C4-2B (cell line): Measurements from ENCODE around the gene PAM16.

ENCODE experiments used
- ZFX ChIP-seq: fragments of 450-650 bp; IDR thresholded peaks from 2 replicates; pipeline ENCODE4 v1.6.1; 2017
- TF ChIP-seq, protein P1 (sequence below): fragments of 450-650 bp; conservative IDR thresholded peaks from 2 replicates; pipeline ENCODE4 v1.5.1; 2017; ENCODE audit warnings: mild to moderate bottlenecking

DNA sequence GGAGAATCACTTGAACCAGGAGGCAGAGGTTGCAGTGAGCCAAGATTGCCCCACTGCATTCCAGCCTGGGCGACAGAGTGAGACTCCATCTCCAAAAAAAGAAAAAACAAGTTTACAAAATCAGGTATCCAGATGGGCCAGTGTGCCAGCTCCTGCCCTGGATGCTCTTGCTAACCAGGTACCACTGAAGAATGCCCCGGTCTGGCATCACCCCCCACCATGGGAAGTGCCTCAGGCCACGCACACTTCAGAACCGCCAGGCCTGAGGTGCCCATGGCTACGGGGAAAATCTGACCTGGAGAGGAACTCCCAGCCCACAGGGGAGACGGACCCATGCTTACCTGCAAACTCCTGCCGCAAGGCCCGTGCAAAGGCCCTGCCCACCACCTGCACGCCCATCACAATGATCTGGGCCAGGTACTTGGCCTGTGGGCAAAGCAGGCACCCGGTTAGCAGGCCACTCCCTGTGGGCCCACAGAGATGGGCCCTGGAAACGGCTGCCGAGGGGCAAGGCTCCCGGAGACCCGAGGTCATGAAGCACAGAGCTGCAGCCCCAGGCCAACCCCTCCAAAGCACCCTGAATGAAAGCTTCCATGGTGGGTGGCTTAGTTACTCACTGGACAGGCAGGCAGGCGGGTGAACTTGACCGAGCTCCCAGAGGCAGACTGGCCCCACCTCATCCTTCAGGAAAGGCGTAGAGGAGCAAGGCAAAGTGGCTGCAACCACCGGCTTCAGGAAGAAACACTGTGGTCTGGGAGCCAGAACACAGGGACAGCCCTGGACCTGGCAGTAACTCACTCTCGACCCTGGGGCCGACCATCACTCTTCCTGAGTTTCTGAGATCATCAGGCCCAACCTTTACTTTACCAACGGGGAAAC is 8.0 kb downstream of the PAM16 start:
- TF ChIP-seq ZFX: no peak
- TF ChIP-seq, protein P1, sequence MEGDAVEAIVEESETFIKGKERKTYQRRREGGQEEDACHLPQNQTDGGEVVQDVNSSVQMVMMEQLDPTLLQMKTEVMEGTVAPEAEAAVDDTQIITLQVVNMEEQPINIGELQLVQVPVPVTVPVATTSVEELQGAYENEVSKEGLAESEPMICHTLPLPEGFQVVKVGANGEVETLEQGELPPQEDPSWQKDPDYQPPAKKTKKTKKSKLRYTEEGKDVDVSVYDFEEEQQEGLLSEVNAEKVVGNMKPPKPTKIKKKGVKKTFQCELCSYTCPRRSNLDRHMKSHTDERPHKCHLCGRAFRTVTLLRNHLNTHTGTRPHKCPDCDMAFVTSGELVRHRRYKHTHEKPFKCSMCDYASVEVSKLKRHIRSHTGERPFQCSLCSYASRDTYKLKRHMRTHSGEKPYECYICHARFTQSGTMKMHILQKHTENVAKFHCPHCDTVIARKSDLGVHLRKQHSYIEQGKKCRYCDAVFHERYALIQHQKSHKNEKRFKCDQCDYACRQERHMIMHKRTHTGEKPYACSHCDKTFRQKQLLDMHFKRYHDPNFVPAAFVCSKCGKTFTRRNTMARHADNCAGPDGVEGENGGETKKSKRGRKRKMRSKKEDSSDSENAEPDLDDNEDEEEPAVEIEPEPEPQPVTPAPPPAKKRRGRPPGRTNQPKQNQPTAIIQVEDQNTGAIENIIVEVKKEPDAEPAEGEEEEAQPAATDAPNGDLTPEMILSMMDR: no peak
